LNCAP (cell line): ENCODE results near the gene TECPR1.

Experiments
- TF ChIP-seq, protein P1 (sequence below): fragments of 450-650 bp; IDR thresholded peaks from 2 replicates; pipeline ENCODE4 v1.5.1; 2017; ENCODE audit warnings: mild to moderate bottlenecking

Gene TECPR1

DNA sequence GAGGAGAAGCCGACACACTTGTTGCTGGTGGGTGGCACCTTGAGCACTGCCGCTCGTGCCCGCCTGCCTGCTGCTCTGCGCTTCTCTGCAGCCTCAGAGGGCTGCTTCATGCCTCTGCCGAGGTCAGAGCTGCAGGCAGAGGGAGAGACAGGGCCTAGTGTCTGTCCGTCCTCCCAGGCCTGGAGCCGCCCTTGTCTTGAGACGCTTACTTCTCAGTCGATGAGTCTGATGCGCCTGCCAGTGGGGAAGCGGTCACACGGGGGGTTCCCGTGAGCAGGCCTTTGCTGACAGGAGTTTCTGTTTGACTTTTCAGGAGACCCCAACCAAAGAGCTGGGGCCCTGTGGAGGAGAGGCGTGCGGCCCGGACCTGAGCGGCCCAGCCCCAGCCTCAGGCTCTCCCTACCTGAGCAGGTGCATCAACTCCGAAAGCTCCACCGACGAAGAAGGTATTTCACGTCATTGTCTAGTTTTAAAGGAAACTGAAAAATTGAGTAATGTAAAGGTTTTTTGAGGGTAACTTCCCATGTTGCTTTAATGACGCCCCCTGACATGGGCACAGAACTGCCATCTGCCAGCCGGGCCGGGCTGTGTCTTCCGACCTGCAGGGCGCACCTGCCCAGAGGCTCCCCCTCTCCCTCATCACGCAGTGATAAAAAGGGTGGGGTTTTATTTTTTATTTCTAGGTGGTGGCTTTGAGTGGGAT lies 48.6 kb downstream of the TECPR1 start:
- TF ChIP-seq, protein P1, sequence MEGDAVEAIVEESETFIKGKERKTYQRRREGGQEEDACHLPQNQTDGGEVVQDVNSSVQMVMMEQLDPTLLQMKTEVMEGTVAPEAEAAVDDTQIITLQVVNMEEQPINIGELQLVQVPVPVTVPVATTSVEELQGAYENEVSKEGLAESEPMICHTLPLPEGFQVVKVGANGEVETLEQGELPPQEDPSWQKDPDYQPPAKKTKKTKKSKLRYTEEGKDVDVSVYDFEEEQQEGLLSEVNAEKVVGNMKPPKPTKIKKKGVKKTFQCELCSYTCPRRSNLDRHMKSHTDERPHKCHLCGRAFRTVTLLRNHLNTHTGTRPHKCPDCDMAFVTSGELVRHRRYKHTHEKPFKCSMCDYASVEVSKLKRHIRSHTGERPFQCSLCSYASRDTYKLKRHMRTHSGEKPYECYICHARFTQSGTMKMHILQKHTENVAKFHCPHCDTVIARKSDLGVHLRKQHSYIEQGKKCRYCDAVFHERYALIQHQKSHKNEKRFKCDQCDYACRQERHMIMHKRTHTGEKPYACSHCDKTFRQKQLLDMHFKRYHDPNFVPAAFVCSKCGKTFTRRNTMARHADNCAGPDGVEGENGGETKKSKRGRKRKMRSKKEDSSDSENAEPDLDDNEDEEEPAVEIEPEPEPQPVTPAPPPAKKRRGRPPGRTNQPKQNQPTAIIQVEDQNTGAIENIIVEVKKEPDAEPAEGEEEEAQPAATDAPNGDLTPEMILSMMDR, result no peak

DNA sequence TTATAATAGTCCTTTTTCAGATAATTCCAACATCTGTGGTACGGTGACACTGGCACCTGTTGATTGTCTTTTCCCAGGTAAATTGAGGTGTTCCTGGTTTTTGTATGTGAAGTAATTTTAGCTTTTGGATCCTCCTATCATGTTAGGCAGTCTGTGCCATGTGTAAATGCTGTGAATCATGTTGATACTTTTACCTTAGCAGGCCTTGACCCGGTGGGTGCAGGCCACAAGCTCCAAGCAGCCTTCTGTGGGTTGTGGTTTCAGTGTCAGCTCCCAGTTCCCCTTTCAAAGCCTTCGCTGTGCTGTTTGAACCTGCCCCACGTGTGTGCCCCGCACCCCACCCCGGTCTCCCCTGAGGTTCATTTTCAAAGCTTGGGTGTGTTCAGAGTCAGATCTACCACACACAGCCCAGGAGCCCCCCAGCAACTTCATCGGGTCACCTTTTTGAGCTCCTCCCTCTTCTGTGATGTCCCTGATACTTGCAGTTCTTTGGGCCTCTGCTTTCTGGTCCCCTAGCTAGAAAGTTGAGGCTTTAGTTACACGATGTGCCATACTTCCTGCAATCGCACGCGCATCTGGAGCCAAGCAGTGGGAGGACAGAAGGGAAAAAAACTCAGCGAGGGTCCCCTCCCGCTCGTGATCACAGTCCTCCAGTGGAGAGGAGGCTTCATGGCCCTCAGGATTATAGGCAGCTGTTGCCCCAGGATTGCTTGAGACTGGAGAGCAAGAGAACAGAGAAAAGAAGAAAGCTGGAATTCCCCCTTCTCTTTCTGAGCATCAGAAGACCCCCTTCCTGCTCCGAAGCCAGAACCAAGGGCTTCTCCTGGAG lies 49.5 kb downstream of the TECPR1 start:
- TF ChIP-seq, protein P1, result no peak

- TF ChIP-seq, protein P1, result no peak
Observed at GRCh38 chr7:98200364-98200763, 51.7 kb downstream of the TECPR1 start.

DNA sequence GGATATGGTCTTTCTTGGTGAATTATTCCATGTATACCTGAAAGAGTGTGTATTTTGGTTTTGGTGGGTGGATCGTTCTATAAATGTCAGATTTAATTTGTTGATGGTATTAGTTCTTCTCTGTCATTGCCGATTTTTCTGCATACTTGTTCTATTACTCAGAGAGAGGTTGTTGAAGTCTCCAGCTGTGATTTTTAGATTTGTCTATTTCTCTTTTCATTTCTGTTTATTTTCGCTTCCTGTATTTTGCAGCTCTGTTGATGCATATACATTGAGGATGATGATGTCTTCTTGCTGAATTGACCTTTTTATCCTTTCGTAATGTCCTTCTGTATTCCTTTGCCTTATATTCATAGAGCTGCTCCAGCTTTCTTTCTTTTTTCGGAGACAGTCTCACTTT lies 52.9 kb downstream of the TECPR1 start:
- TF ChIP-seq, protein P1, result no peak

- TF ChIP-seq, protein P1, result no peak
Observed at GRCh38 chr7:98196706-98197605, 55.1 kb downstream of the TECPR1 start.

DNA sequence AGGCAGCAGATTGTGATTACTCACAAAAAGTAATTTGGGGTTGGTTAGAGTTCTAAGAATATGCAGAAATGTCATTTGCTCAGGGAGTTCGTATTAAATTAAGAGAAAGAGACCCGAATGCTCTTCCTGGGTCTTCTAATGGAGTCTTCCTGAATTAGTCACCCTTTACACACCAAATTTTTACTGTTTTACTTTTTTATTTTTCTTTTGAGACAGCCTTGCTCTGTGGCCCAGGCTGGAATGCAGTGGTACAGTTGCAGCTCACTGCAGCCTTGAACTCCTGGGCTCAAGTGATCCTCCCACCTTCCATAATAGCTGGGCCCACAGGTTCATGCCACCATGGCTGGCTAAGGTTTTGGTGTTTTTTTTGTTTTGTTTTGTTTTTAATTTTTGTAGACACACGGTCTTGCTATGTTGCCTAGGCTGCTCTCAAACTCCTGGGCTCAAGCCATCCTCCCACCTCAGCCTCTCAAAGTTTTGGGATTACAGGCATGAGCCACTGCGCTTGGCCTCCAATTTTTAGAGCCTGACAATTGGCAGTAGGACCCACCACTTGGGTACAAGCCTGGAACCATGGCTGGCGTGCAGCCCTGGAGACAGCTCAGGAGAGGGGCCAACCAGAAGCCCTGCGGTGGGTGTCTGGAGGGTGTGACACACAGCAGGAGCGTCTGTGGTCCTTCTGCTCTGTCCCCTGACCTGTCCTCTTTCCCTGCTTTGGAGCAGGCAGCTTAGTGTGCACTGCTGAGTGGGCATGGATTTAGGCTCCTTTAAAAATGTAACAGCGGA lies 57.2 kb downstream of the TECPR1 start:
- TF ChIP-seq, protein P1, result no peak
